Testis (tissue), 2 donors: Measurements from ENCODE around the gene TASL.

ENCODE experiments used
- CTCF ChIP-seq, 3 experiments: fragments of 450-650 bp in 2 of 3; fragments of 200-600 bp in 1 of 3; sonication (generic) in 1 of 3; IDR thresholded peaks; one replicate each; pipeline ENCODE4 v1.5.1; 2016 to 2019; ENCODE audit warnings: antibody characterized with exemption in 3 of 3, mild to moderate bottlenecking in 2 of 3, moderate library complexity in 1 of 3
- POLR2A ChIP-seq: fragments of 450-650 bp; IDR thresholded peaks from one replicate; pipeline ENCODE4 v1.6.1; 2017; ENCODE audit warnings: antibody characterized with exemption, mild to moderate bottlenecking, moderate library complexity

GRCh38 chrX:30538271-30538670 is 39.3 kb downstream of the TASL start:
- TF ChIP-seq CTCF (IDR thresholded peaks at IDR 0.05) (no peak), POLR2A (no peak)
